ENCODE results near the gene ANGEL1.

DNA sequence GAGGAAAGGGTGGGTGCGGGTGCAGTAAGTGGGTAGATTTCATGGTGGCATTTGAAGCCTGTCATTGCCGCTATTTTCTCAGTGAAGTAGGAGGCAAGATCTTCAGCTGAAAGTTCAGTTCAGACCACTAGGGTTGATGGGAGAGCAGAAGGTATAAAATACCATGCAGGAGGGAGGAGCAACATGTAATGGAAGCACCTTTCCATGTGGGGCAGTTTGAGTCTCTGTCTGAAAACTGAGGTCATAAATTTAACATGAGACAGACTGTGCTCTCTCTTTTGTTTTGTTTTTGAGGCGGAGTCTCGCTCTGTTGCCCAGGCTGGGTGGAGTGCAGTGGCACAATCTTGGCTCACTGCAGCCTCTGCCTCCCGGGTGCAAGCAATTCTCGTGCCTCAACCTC is 36.2 kb upstream of the ANGEL1 start:
- TF ChIP-seq POLR2A (IDR thresholded peaks at IDR 0.05): no peak
- TF ChIP-seq, protein P1, sequence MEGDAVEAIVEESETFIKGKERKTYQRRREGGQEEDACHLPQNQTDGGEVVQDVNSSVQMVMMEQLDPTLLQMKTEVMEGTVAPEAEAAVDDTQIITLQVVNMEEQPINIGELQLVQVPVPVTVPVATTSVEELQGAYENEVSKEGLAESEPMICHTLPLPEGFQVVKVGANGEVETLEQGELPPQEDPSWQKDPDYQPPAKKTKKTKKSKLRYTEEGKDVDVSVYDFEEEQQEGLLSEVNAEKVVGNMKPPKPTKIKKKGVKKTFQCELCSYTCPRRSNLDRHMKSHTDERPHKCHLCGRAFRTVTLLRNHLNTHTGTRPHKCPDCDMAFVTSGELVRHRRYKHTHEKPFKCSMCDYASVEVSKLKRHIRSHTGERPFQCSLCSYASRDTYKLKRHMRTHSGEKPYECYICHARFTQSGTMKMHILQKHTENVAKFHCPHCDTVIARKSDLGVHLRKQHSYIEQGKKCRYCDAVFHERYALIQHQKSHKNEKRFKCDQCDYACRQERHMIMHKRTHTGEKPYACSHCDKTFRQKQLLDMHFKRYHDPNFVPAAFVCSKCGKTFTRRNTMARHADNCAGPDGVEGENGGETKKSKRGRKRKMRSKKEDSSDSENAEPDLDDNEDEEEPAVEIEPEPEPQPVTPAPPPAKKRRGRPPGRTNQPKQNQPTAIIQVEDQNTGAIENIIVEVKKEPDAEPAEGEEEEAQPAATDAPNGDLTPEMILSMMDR (IDR thresholded peaks at IDR 0.05): no peak
